Measurements from ENCODE around the gene ARID3A.
A peak's percentile ranks its signal among the peaks of the same experiment; 100 is the strongest.
"Not testable (repeated sequence)": the region's sequence is repeated elsewhere in the genome, so short reads cannot be mapped to it uniquely, and the experiment has no call there.

The ARID3A gene, protein sequence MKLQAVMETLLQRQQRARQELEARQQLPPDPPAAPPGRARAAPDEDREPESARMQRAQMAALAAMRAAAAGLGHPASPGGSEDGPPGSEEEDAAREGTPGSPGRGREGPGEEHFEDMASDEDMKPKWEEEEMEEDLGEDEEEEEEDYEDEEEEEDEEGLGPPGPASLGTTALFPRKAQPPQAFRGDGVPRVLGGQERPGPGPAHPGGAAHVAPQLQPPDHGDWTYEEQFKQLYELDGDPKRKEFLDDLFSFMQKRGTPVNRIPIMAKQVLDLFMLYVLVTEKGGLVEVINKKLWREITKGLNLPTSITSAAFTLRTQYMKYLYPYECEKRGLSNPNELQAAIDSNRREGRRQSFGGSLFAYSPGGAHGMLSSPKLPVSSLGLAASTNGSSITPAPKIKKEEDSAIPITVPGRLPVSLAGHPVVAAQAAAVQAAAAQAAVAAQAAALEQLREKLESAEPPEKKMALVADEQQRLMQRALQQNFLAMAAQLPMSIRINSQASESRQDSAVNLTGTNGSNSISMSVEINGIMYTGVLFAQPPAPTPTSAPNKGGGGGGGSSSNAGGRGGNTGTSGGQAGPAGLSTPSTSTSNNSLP
- total RNA-seq: 7.0 to 13.4 reads per million in 2 donors

DNA sequence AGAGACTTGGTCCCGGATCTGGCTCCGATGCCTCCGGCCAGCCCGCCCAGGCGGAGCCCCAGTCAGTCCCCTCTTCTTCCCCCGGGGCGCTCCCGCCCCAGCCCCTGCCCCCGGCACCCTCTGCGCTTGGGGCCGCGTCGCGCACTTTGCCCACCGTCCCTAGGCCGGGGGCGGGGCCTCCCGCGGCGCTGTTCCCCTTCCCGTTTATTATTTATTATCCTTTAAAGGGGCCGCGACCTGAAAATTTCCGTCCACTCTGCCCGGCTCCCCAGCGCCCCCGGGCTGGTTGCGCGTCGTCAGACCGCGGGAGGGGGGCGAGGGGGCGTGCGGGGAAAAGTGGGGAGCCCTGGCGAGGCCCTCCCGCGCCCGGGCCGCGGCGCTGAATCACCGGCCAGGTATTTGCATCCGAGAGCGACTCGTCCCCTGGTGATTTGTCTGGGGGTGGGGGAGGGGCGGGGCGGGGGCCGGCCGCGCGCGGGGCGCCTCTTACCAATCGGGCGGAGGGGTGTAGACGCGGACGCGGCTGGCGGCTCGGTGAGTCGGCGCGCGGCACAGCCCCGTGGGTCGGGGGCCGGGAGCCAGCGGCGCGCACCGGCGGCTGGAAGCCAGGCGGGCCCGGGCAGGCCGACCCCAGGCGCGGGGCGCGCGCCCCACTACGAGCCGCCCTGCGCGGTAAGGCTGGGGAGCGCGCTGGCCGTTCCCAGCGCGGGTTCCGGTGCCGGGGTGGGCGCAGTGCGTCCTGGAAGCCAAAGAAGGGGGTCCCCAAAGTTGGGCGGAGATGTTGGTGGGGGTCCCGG lies at the start of gene ARID3A:
Gene ARID3A, plus strand, starts transcription at position 510 of the 797 bp plus-strand sequence. CDS start 3,494 bp downstream, outside the sequence.
- peak; percentile 60 for DNase-seq

DNA sequence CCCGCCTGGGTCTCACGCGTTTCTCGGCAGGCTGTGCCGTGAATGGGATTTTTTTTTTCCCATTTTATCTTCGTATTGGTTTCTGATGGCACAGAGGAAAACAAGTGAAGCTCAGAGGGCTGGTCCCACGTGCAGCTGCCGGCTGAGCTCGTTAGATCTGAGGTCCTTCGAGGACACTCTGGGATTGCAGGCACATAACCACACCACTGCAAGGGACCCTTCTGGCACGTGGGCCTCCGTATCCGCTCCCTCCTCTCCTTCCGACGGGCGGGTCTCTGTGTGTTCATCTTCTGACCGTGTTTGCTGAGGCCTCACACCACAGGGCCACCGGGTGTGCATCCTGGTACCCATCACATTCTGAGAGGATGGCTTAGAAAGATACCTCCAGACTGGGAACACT lies 49.7 kb upstream of the ARID3A start:
- DNase-seq: no peak

DNA sequence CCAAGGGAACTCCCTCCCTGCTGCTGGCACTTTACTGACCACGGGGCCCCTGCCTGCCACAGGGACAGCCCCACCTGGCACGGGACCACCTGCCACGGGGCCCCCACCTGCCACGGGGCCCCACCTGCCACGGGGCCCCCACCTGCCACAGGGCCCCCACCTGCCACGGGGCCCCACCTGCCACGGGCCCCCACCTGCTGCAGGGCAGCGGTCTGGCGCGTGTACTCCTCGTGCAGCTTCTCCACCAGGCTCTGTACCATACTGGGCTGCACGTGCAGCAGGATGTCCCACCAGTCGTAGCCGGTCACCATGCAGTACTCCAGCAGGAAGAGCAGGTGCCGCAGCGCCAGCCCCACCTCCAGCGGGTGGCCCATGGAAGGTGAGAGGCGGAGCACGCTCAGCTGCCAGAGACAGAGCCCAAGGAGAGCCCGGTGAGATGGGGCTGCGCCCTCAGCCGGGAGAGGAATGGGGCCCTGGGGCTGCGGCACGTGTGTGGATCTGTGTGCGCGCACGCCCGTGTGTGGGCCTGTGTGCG lies 49.0 kb upstream of the ARID3A start:
- DNase-seq: no peak

DNA sequence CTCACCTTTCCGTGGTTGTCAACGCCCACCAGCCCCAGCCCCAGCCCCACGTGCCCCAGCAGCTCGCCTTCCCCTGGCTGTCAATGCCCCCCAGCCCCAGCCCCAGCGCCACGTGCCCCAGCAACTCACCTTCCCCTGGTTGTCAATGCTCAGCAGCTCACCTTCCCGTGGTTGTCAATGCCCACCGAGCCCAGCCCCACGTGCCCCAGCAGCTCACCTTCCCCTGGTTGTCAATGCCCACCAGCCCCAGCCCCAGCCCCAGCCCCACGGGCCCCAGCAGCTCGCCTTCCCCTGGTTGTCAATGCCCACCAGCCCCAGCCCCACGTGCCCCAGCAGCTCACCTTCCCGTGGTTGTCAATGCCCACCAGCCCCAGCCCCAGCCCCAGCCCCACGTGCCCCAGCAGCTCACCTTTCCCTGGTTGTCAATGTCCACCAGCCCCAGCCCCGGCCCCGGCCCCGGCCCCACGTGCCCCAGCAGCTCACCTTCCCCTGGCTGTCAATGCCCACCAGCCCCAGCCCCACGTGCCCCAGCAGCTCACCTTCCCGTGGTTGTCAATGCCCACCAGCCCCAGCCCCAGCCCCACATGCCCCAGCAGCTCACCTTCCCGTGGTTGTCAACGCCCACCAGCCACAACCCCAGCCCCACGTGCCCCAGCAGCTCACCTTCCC lies 47.7 kb upstream of the ARID3A start:
- DNase-seq: not testable (repeated sequence)

DNA sequence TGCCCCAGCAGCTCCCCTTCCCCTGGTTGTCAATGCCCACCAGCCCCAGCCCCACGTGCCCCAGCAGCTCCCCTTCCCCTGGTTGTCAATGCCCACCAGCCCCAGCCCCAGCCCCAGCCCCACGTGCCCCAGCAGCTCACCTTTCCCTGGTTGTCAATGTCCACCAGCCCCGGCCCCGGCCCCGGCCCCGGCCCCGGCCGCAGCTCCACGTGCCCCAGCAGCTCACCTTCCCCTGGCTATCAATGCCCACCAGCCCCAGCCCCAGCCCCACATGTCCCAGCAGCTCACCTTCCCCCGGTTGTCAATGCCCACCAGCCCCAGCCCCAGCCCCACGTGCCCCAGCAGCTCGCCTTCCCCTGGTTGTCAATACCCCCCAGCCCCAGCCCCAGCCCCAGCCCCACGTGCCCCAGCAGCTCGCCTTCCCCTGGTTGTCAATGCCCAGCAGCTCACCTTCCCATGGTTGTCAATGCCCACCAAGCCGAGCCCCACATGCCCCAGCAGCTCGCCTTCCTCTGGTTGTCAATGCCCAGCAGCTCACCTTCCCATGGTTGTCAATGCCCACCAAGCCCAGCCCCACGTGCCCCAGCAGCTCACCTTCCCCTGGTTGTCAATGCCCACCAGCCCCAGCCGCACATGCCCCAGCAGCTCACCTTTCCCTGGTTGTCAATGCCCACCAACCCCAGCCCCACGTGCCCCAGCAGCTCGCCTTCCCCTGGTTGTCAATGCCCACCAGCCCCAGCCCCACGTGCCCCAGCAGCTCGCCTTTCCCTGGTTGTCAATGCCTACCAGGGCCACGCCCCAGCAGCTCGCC lies 46.9 kb upstream of the ARID3A start:
- not testable (repeated sequence) for DNase-seq

DNA sequence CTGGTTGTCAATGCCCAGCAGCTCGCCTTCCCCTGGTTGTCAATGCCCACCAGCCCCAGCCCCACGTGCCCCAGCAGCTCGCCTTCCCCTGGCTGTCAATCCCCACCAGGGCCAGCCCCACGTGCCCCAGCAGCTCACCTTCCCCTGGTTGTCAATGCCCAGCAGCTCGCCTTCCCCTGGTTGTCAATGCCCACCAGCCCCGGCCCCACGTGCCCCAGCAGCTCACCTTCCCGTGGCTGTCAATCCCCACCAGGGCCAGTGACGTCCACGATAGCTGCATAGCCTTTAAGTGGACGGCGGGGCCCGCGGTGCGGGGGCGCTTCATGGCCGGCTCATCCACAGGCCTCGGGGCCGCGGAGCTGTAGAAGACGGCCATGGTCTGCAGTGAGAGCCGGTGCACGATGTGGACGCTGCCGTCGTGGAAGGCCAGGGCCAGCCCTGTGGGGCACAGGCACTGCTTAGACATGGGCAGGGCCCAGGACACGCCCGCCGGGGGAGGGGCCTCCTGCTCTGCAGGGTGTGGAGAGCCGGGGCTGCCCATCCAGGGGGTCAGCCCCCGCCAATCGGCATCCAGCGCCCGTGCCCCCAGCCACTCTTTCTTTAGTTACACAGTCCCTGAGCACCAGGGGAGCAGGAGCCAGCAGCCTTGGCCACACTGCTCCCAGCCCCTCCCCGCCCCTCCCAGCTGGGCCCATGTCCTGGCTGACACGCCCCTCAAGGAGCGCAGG lies 46.0 kb upstream of the ARID3A start:
- no peak for DNase-seq

DNA sequence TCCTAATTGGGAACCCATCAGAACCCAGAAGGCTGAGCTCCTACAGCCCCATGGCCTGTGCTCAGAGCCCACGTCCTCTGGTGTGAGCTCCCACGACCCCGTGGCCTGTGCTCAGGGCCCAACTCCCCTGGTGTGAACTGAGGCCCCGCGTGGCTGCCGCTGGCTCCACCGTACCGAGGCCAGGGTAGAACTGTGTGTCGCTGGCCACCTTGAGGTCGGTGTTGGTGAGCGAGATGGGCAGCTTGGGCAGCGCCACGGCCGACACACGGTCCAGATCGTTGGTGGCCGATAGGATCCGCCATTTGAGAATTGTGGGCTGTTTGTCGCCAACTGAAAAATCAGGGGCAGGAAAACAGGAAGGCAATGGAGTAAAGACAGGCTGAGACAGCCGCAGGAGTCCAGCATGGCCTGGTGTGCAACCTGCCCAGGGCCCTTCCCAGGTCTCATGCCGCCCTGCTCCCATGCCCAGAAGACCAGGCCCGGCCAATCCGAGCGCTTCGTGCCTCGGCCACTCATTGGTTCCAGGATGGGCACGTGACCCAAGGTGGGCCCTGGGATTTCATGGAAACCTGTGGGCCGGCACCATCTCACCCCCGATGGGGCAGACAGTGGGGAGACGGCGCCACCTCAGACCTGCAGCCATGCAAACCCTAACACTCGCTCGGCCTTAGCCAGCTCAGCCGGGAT lies 44.3 kb upstream of the ARID3A start:
- no peak for DNase-seq

DNA sequence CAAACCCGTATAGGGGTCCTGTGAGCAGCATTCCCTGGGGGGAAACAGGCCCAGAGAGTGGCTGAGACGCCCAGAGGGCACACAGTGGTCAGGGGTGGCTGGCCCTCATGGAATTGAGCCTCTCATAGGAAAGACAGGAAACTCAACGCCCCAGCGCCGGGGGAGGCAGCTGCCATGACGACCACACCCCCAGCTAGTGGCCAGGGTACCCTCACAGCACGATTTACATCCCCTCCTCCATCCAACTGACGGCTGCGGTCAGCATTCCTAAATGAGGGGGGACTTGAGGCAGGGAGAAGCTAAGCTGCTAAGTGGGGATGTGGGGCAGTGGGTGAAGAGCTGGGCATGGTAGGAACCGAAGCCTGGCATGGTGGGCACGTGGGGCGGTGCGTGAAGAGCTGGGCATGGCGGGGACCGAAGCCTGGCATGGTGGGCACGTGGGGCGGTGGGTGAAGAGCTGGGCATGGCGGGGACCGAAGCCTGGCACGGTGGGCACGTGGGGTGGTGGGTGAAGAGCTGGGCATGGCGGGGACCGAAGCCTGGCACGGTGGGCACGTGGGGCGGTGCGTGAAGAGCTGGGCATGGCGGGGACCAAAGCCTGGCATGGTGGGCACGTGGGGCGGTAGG lies 42.9 kb upstream of the ARID3A start:
- DNase-seq: no peak

DNA sequence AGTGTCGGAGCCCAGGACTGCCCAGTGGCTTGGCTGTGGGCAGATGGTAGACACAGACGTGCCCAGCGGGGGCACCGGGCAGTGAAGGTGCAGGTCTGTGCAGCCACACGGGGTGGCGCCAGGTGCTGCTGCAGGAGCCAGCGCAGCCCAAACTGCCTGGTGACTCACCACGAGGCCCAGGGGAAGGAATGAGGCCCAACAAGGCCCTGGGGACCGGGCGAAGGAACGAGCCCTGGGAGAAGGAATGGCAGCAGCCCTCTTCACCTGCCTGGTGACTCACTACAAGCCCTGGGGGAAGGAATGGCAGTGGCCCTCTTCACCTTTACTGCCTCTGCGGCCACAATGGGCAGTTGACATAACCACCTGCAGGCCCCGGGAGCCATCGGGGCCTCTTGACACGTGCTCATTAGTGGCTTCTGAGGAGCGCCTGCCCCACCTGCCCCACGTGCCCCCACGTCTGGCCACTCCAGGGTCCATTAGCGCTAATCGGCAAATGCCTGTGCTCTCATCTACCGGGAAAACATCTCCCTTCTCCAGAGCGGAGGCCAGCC lies 42.1 kb upstream of the ARID3A start:
- no peak for DNase-seq

DNA sequence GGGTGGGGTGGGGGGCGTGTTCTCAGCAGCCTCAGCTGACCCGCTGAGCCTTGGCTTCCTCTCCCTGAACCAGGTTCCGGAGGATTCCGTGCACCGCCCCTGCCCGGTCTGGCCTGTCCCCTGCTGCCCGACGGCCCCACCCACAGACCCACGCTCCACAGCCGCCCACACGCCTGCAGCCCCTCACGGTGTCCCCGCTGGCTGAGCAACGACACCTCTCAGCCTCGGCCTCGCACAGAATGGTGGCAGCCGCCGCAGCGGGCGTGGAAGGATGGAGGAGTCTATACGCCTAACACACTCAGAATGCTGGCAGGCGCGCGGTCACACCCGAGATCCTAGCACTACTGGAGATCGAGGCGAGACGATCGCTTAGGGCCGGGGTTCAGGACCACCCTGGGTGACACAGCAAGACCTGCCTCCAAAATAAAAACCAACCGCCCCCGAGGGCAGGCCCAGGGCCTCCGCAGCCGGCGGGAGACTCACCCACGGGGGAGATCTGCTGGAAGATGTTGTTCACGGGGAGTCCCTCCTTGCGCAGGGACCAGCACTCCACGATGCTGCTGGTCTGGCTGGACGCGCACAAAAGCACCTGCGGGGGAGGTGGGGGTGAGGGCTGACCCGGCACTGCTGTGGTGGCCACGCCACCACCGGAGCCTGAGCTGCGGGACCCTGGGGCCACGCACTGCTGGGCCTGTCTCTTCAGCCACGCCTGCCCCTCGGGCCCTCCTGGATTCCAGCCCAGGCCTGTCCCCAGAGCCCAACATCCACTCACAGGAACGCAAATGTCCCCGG lies 41.2 kb upstream of the ARID3A start:
- DNase-seq: no peak

DNA sequence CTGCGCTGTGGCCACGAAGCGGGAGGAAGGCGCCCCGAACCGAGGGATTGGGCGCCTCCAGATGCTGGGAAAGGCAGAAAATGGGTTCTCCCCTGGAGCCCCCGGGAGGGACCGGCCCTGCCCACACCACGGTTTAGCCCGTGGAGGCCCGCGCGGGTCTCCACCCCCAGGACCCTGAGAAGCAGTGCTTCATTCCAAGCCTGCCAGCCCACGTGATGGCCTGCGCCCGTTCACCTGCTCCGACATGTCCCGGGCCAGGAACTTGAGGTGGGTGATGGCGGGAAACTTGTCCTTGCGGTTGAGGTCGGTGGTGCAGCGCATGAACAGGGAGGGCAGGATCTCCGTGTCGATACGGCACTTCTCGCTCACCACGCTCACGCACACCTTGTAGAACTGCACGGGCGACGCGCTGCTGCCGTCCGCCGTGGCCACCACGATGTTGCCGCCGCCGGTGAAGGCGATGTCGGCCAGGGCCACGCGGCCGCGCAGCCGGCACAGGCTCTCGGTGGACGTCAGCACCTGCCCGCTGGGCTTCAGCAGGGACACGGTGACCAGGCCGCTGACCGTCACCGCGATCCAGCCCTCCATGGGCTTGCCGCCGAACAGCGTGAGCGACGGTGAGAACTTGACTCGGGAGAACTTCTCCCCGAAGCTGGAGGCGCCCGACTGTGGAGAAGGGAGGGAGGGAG lies 40.2 kb upstream of the ARID3A start:
- no peak for DNase-seq

DNA sequence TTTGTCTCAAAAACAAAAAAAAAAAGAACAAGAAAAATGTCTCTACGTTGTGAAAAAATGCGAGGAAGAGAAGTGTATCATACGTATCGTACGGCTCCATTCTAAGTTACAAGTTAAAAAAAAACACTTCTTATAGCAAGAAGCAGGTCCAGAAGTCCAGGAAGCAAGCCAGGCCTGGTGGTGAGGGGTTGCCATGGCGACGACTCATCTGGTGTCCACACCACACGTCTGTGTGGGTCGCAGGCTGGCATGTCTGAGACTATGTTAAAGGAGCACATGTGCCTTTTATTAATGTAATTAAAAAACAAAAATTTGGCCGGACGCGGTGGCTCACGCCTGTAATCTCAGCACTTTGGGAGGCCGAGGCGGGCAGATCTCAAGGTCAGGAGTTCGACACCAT lies 38.8 kb upstream of the ARID3A start:
- no peak for DNase-seq

DNA sequence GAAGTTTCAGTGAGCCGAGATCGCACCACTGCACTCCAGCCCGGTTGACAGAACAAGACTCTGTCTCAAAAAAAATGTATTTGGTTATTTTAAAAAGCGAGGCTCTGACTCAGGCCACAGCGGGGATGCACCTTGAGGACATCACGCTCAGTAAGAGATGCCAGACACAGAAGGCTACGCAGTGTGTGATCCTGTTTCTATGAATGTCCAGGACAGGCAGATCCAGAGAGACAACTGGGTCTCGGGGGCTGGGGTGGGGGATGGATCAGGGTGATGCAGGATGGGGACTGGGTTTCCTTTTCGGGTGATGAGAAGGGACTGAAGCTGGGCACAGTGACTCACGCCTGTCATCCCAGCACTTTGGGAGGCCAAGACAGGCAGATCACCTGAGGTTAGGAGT lies 38.2 kb upstream of the ARID3A start:
- no peak for DNase-seq

DNA sequence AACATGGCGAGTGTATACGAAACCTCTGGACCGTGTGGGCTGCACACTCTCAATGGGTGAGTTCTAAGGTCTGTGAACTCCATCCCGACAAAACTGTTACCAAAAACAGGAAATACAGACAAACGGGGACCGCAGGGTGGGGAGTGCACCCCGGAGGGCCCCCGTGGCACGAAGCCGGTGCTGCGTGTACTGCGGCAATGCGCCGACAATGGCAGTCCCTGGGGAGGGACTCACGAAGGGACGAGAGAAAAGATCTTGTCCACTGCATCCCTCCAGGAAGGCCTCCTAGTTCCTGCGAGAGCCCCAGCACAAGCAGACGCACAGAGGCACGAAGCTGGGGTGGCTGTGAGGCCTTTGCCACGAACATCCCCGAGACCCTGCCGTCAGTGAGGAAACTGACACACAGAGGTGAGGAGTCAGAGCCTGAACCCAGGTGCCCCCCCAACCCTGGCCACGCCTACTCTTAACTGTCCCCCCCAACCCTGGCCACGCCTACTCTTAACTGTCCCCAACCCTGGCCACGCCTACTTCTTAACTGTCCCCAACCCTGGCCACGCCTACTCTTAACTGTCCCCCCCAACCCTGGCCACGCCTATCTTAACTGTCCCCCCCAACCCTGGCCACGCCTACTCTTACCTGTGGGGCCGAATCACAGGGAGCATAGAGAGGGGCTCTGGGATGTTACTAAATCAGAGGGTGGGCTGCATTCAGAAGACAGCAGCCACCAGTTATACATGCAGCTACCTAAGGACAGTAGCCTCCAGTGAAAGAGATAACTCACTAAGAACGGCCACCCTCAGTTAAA lies 37.1 kb upstream of the ARID3A start:
- peak; percentile 47 for DNase-seq

DNA sequence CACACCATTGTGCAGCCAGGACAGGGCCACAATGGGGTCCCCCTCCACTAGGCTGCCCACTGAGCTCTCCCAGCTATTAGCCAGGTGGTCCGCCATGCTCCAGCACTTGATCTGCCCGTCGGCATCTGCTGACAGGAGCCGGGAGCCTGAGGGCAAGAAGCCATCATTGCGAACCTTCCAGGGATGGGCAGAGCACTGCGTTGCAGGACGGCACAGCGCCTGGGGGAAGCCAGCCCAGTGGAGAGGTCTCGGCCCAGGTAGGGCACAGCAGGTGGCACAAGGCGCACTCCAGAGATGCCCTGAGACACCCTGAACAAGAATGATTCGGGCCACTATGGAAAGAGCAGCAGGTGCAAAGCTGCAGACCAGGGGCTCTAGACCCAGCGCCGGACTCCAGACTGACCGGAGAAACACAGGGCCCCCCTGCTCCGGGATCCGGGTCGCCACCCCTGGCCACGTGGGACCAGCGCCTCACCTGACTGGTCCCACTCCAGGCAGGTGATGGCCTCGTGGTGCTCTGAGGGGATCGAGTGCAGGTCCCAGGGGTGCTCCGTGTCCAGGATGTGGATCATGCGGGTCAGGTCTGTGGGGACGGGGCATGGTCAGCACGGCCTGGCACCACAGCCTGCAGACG lies 36.1 kb upstream of the ARID3A start:
- DNase-seq: no peak

DNA sequence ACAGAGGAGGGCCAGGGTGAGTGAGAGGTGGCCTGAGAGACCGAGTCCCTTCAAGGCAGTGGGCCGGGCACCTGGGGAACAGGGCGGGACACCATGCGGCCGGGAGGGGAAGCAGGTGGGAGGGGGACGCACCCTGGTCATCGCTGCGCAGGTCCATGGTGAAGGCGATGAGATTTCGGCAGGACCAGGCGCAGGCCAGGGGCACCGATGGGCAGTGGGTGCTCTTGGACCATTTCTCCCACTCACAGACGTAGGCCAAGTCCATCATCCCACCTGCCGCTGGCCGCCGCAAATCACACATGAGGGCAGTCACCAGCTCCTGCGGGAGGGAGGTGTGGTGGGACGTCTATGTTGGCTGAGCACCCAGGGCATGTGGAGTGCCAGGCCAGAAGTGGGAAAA lies 35.0 kb upstream of the ARID3A start:
- no peak for DNase-seq

Measured in T-helper 9 cell (primary cell).